GM10847 (cell line): ENCODE measurements around the gene IGBP1.

Experiments
- POLR2A ChIP-seq: IDR thresholded peaks from 2 replicates; pipeline ENCODE4 v1.6.1; 2011; ENCODE audit not compliant: insufficient read length; ENCODE audit errors: extremely low read depth

IGBP1 gene

GRCh38 chrX:70133303-70134115 is at the start of gene IGBP1:
Gene IGBP1, plus strand, starts transcription at chrX:70133447. Its CDS starts 501 bp downstream, at chrX:70133948.
- no peak for TF ChIP-seq POLR2A

- no peak for TF ChIP-seq POLR2A
Measured at GRCh38 chrX:70084592-70085240, 48.5 kb upstream of the IGBP1 start.

- no peak for TF ChIP-seq POLR2A
Measured at GRCh38 chrX:70087857-70088630, 45.2 kb upstream of the IGBP1 start.

- no peak for TF ChIP-seq POLR2A
Measured at GRCh38 chrX:70088751-70089150, 44.5 kb upstream of the IGBP1 start.

- no peak for TF ChIP-seq POLR2A
Measured at GRCh38 chrX:70089604-70090297, 43.5 kb upstream of the IGBP1 start.

- no peak for TF ChIP-seq POLR2A
Measured at GRCh38 chrX:70092247-70092646, 41.0 kb upstream of the IGBP1 start.

GRCh38 chrX:70096052-70096451 is 37.2 kb upstream of the IGBP1 start:
- TF ChIP-seq POLR2A = no peak

GRCh38 chrX:70105229-70105628 is 28.0 kb upstream of the IGBP1 start:
- TF ChIP-seq POLR2A = no peak

- no peak for TF ChIP-seq POLR2A
Measured at GRCh38 chrX:70117738-70118137, 15.5 kb upstream of the IGBP1 start.

GRCh38 chrX:70124678-70125077 is 8.6 kb upstream of the IGBP1 start:
- no peak for TF ChIP-seq POLR2A

GRCh38 chrX:70128071-70128470 is 5.2 kb upstream of the IGBP1 start:
- TF ChIP-seq POLR2A = no peak

GRCh38 chrX:70129816-70130215 is 3.4 kb upstream of the IGBP1 start:
- TF ChIP-seq POLR2A = no peak

- no peak for TF ChIP-seq POLR2A
Measured at GRCh38 chrX:70132224-70132623, 1.0 kb upstream of the IGBP1 start.

GRCh38 chrX:70132877-70133302 is 357 bp upstream of the IGBP1 start:
- TF ChIP-seq POLR2A = no peak

- TF ChIP-seq POLR2A = no peak
Measured at GRCh38 chrX:70134116-70134477, 850 bp downstream of the IGBP1 start.
